NB4 (cell line): ENCODE results near the gene CLDN6.
A peak's percentile ranks its signal among the peaks of the same experiment; 100 is the strongest.

Experiments used
- DNase-seq: peaks from one replicate; pipeline ENCODE4 v3.0.0; 2010; ENCODE audit warnings: low read depth
- H3K4me3 ChIP-seq: one replicate; pipeline ENCODE4 v1.5.1; 2011; ENCODE audit warnings: mild to moderate bottlenecking, low read depth, low read length, moderate library complexity
- MAX ChIP-seq: IDR thresholded peaks from 2 replicates; pipeline ENCODE4 v1.6.1; 2011; ENCODE audit warnings: low read depth, low read length
- MYC ChIP-seq: IDR thresholded peaks from 2 replicates; pipeline ENCODE4 v1.6.1; 2011; ENCODE audit warnings: low read depth, low read length
- POLR2A ChIP-seq: IDR thresholded peaks from 2 replicates; pipeline ENCODE4 v1.6.1; 2011; ENCODE audit warnings: mild to moderate bottlenecking; ENCODE audit not compliant: insufficient read length; ENCODE audit errors: extremely low read depth
- TF ChIP-seq, protein P1 (sequence below): IDR thresholded peaks from one replicate; pipeline ENCODE4 v1.5.1; 2012; ENCODE audit warnings: low read depth, low read length

Gene CLDN6

GRCh38 chr16:3007957-3008689 is 9.9 kb downstream of the CLDN6 start:
- peak; percentile 82 for TF ChIP-seq MYC
- no peak for TF ChIP-seq POLR2A
- TF ChIP-seq, protein P1, sequence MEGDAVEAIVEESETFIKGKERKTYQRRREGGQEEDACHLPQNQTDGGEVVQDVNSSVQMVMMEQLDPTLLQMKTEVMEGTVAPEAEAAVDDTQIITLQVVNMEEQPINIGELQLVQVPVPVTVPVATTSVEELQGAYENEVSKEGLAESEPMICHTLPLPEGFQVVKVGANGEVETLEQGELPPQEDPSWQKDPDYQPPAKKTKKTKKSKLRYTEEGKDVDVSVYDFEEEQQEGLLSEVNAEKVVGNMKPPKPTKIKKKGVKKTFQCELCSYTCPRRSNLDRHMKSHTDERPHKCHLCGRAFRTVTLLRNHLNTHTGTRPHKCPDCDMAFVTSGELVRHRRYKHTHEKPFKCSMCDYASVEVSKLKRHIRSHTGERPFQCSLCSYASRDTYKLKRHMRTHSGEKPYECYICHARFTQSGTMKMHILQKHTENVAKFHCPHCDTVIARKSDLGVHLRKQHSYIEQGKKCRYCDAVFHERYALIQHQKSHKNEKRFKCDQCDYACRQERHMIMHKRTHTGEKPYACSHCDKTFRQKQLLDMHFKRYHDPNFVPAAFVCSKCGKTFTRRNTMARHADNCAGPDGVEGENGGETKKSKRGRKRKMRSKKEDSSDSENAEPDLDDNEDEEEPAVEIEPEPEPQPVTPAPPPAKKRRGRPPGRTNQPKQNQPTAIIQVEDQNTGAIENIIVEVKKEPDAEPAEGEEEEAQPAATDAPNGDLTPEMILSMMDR: no peak
- TF ChIP-seq MAX: peak; percentile 71; the same call in 1 of the 2 replicates
- peak overlapping the region; percentile 27 for H3K4me3 ChIP-seq
- peak; percentile 88 for DNase-seq

GRCh38 chr16:3007059-3007956 is 10.7 kb downstream of the CLDN6 start:
- TF ChIP-seq MAX (no peak), POLR2A (no peak), MYC (no peak)
- TF ChIP-seq, protein P1: no peak
- peak; percentile 77 for DNase-seq
- H3K4me3 ChIP-seq: peak overlapping the region; percentile 27

DNA sequence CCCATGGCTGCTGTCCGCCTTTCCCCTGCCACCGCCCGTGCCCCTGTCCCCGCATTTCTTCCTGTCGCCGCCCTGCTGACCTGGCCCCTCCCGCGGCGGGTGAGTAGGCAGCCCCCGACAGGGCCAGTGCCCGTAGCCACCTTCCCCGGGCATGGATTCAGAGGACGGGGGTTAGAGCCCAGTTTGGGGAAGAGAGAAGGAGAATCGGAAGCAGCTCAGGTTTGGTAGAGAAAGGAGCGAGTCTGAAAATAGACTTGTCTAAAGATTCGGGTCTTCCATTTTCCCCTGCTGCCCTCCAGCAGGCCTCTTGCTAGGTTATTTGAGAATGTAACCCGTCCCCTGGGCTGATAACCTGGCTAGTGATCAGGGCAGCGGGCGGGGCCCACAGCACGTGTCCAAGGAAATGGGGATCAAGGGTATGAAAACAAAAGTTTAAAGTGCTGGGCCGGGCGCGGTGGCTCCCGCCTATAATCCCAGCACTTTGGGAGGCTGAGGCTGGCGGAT is 13.2 kb downstream of the CLDN6 start:
- DNase-seq: peak; percentile 57
- TF ChIP-seq, protein P1: no peak
- TF ChIP-seq POLR2A (no peak), MAX (no peak), MYC (no peak)
- peak overlapping the region; percentile 56 for H3K4me3 ChIP-seq

DNA sequence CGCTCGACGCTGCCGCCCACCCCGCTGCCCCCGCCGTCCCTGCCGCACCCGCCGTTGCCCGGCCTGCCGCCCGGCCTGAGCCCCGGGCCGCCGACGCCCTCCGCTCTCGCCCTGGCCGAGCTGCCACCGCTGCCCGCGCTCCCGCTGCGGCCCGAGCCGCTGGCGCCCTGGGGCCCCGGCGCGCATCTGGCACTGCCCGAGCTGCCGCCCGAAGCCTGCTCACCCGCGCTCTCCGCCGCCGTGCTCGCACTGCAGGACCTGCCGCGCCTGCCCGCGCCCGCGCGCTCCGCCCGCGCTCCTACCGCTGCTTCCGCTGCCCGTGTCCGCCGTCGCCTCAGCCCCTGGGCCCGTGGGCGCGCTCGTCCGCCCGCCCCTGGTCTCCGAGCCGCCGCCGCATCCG is 13.7 kb downstream of the CLDN6 start:
- H3K4me3 ChIP-seq: no peak overlapping the region
- TF ChIP-seq POLR2A: no peak
- peak; percentile 56 for DNase-seq

- TF ChIP-seq POLR2A: no peak
- TF ChIP-seq MYC: no peak
- TF ChIP-seq, protein P1: peak; percentile 33
- TF ChIP-seq MAX: no peak; the same call in 1 of the 2 replicates
- no peak overlapping the region for H3K4me3 ChIP-seq
- peak; percentile 99 for DNase-seq
Observed at GRCh38 chr16:3003582-3004270, 14.3 kb downstream of the CLDN6 start.

- TF ChIP-seq POLR2A: no peak
- no peak for TF ChIP-seq MYC
- TF ChIP-seq, protein P1: no peak
- no peak for TF ChIP-seq MAX
Observed at GRCh38 chr16:3001316-3001715, 16.7 kb downstream of the CLDN6 start.

More at GRCh38 chr16:3001316-3001715, 16.7 kb downstream of the CLDN6 start:
- DNase-seq: no peak
- H3K4me3 ChIP-seq: no peak overlapping the region
